Activated naive CD4-positive, alpha-beta T cell treated with anti-CD3 and anti-CD28 coated beads, Interleukin-2, amount 10 ng/mL, durations not matched to agents 5 hours and 36 hours (primary cell): ENCODE results near the gene COX6B1. TPM values are rescaled to one million over a fixed set of nuclear protein-coding genes. Genes with fewer than 3 reads are reported as not detected.

Experiments
- total RNA-seq, 2 experiments: library from RNA; stranded (reverse); gene quantifications; one replicate each; pipeline ENCODE4 v1.2.3, GENCODE V29; 2021

COX6B1 gene
- 100 to 1,000 TPM; 440 to 457 TPM for total RNA-seq

GRCh38 chr19:35648017-35648961 is at the start of gene COX6B1:
COX6B1 (plus strand) TSS chr19:35648323; CDS start chr19:35651244, 2,921 bp downstream.

DNA sequence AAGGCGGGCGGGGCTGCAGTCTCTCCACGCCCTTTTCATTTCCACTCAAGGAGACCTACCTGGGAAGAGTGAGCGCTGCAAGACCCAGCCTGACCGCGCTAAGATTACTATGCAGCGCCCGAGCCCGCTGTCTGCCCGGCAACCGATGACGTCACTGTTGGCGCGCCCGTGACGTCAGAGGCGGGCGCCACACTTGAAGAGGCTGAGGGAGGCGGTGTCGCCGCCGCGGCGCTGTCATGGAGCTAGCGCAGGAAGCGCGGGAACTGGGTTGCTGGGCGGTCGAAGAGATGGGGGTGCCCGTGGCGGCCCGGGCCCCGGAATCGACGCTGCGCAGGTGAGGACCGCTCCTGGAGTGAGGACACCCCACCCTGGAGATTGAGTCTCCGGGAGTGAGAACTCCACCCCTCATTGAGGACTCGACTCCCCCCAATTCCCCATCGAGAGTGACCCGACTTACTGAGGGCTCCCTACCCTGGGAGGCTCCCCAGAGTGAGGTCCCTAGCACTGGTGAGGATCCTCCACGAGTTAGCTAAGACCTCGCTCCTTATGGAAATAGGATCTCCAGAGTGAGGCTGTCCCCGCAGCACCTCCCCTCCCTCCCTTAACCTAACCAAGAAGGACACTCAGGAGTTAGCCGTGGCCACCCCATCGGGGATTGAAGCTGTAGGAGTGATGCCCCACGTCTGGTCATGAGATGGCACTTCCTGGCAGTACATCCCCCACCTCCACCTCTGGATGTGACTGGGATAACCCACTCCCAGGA is 35.4 kb upstream of the COX6B1 start, which contains the start of gene HAUS5:
HAUS5 (plus strand) TSS at position 177 of the 763 bp plus-strand sequence; CDS start at position 237, 60 bp downstream.

DNA sequence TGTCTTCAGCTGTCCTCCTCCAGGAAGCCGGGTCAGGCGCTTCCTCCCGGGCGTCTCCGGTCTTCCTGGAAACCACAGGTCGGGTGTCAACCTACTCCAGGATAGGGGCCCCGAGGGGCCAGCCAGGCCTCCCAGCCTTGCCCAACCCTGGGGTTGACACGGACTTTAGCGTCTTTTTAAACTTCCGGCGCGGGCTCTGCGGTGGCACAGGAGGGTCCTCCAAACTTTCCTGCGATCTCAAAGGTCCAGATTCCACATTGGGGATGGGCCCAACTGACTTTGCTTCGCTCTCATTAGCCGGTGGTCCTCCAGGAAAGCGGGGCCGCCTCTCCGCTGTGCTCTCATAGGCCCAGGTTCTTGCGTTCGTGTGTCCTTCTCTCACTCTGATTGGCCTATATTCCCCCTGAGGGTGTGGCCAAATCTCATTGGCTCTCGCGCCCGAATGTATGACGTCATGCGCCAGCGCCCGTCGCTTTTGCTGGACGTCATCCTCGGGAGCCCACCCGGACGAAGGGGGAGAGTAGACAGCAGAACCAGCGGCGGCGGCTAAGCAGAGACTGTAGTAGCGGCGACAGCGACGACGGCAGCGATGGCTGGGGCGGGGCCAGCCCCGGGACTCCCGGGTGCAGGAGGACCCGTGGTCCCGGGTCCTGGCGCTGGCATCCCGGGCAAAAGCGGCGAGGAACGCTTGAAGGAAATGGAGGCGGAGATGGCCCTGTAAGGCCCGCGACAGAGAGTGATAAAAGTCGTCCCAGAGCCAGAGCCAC is 19.4 kb upstream of the COX6B1 start, which contains the start of gene RBM42:
RBM42 (plus strand) TSS at position 472 of the 767 bp plus-strand sequence; CDS start at position 590, 118 bp downstream.

GRCh38 chr19:35641515-35642151 is 6.5 kb upstream of the COX6B1 start, which contains the start of gene ETV2:
ETV2 (plus strand) TSS chr19:35641745; CDS start chr19:35642461, 716 bp downstream.

GRCh38 chr19:35666251-35666913 is 18.3 kb downstream of the COX6B1 start, which contains the start of gene UPK1A:
UPK1A (plus strand) TSS chr19:35666517; CDS start chr19:35666813, 296 bp downstream.

GRCh38 chr19:35704218-35704617 is 56.1 kb downstream of the COX6B1 start, which contains the start of gene ZBTB32:
ZBTB32 (plus strand) TSS chr19:35704558; CDS start chr19:35714627, 10,069 bp downstream.

Other genes starting within 250 kb of the COX6B1 start
- gene FFAR2, start 200.1 kb upstream of the COX6B1 start, total RNA-seq: not detected
- not detected for gene KRTDAP, start 157.9 kb upstream of the COX6B1 start, total RNA-seq
- gene DMKN, start 134.7 kb upstream of the COX6B1 start, total RNA-seq: not detected
- not detected for gene SBSN, start 120.0 kb upstream of the COX6B1 start, total RNA-seq
- gene GAPDHS, start 114.9 kb upstream of the COX6B1 start, total RNA-seq: not detected
- 10 to 100 TPM; 46.0 to 46.8 TPM for gene TMEM147, start 102.7 kb upstream of the COX6B1 start, total RNA-seq
- gene ATP4A, start 84.7 kb upstream of the COX6B1 start, total RNA-seq: not detected
- gene PMIS2, start 62.1 kb upstream of the COX6B1 start, total RNA-seq: not detected
- 10 to 100 TPM; 41.8 to 48.0 TPM for gene HAUS5, start 35.6 kb upstream of the COX6B1 start, total RNA-seq
- gene RBM42, start 19.3 kb upstream of the COX6B1 start, total RNA-seq: 10 to 100 TPM; 86.6 to 89.2 TPM
- 1 to 10 TPM; 1.0 to 1.2 TPM for gene ETV2, start 6.6 kb upstream of the COX6B1 start, total RNA-seq
- gene UPK1A, start 18.2 kb downstream of the COX6B1 start, total RNA-seq: 1 to 10 TPM; 1.4 to 1.6 TPM
- 10 to 100 TPM; 15.2 to 16.2 TPM for gene ZBTB32, start 56.2 kb downstream of the COX6B1 start, total RNA-seq
- 10 to 100 TPM; 57.3 to 59.9 TPM for gene KMT2B, start 69.7 kb downstream of the COX6B1 start, total RNA-seq
- gene IGFLR1, start 94.1 kb downstream of the COX6B1 start, total RNA-seq: 10 to 100 TPM; 60.3 to 60.9 TPM
- 10 to 100 TPM; 40.0 to 42.6 TPM for gene U2AF1L4, start 97.1 kb downstream of the COX6B1 start, total RNA-seq
- gene PSENEN, start 97.3 kb downstream of the COX6B1 start, total RNA-seq: 10 to 100 TPM; 43.7 to 44.7 TPM
- 10 to 100 TPM; 10.6 to 13.0 TPM for gene LIN37, start 100.3 kb downstream of the COX6B1 start, total RNA-seq
- gene HSPB6, start 108.7 kb downstream of the COX6B1 start, total RNA-seq: not detected
- 10 to 100 TPM; 50.4 to 51.2 TPM for gene PROSER3, start 109.9 kb downstream of the COX6B1 start, total RNA-seq
- gene ARHGAP33, start 127.2 kb downstream of the COX6B1 start, total RNA-seq: 10 to 100 TPM; 57.0 to 75.7 TPM
- gene PRODH2, start 164.5 kb downstream of the COX6B1 start, total RNA-seq: not detected
- gene NPHS1, start 204.2 kb downstream of the COX6B1 start, total RNA-seq: not detected
- under 1 TPM; 0.30 to 0.63 TPM for gene KIRREL2, start 208.6 kb downstream of the COX6B1 start, total RNA-seq
- 1 to 10 TPM in 1 of 2 experiments, under 1 TPM in 1; 0.30 to 1.2 TPM for gene APLP1, start 220.3 kb downstream of the COX6B1 start, total RNA-seq